GM18951 (cell line): Measurements from ENCODE around the gene ADCY3.

Experiments
- POLR2A ChIP-seq: IDR thresholded peaks from 4 replicates; pipeline ENCODE4 v1.6.1; 2011; ENCODE audit warnings: mild to moderate bottlenecking; ENCODE audit not compliant: insufficient read length, insufficient read depth; ENCODE audit errors: extremely low read depth
- in situ Hi-C: fragments of 300-500 bp; cut with MboI; formaldehyde crosslinking; loops from one replicate; pipeline ENCODE4 v1.12.0; 2022; ENCODE audit warnings: low sequenced_read_pairs, mixed read lengths, inconsistent platforms; ENCODE audit not compliant: unreplicated experiment

The ADCY3 gene

GRCh38 chr2:24919506-24920097 lies 435 bp downstream of the ADCY3 start:
- no peak for TF ChIP-seq POLR2A

DNA sequence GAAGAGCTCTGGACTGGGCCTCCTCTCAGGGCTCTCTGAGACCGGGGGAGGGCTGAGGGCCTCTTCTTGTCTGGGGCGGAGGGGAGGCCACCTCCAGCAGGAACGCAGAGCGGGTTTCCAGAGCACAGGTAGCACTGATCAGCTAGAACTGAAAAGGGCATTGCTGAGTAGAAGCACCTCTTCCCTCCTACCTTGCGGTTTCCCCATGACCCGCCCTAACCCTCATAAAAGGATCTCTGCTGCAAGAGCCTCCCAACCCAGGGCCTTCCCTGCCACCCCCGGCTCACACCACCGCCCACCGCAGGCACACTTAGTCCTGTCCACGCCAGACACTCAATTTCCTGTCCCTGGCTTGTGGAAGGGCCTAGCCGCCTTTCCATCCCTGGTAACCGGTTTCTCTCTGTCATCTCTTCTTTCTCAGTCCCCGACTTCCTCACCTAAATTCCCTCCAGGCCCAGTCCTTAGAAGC lies 966 bp downstream of the ADCY3 start:
- in situ Hi-C loops: no loop called here
- TF ChIP-seq POLR2A: no peak

More at GRCh38 chr2:24919506-24920097, 435 bp downstream of the ADCY3 start:
- in situ Hi-C loops: no loop called here

GRCh38 chr2:24918326-24919036 lies 1.6 kb downstream of the ADCY3 start:
- in situ Hi-C loops: no loop called here
- TF ChIP-seq POLR2A: no peak

DNA sequence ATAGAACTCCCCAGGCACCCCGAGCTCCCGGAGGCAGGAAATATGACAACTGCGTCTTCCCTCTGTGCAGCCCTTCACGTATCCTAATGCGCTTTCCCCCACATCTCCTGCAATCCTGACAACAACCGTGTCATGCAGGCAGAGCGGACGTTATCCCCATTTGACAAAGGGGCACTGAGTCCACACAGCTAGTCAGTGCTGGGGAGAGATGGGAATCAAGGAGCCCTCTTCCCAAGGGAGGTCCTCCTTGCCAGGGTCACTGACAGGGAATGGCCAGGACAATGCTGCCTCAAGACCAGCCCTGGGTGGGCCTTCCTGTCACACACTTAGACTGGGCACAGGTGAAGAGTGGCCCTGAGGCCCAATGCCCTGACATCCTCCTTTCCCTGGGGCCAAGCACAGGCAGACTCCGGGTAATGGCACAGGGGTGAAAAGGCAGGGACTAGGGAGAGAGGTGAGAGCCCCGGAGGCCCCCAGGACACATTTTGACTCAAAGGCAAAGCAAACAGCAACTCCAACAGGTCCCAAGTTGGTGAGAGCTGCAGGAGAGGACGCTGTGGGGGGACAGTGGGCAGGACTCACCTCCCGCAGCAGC lies 2.2 kb downstream of the ADCY3 start:
- TF ChIP-seq POLR2A: no peak
- in situ Hi-C loops: no loop called here

DNA sequence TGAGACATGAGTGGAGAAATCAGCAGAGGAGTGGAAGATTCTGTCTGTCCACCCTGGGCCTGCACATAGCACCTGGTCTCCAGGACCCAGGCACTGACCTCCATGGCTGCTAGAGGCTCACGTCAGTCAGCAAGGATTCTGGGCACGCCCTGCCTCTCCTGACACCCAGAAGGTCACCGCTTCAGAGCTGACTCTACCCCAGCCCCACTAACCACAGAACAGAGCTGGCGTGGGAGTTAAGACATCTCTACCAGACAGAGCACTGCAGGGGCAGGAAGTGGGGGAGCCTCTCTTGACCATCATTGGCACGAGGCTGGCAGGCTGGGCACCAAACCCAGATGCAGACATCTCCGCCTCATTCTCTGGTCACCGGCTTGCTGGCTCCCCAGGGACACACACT lies 3.0 kb downstream of the ADCY3 start:
- no peak for TF ChIP-seq POLR2A
- in situ Hi-C loops: no loop called here

GRCh38 chr2:24915796-24916195 lies 4.2 kb downstream of the ADCY3 start:
- in situ Hi-C loops: no loop called here
- TF ChIP-seq POLR2A: no peak

DNA sequence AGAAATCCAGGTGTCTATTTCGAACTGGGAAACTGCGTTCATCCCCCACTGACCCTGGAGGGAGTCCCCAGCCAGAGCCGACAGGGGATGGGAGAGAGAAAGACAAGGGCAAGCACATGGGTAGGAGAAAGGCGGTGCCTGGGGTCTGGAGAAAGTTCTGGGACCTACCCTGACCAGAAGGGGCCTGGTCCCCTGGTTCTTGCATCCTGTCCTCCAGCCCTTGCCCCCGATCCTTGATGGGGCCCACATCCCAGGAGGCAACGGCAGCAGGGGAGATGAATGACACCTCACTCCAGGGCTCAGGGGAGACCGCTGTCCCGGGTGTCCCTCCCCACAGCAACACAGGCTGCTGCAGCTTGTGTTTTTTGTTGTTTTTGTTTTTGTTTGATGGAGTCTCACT lies 4.9 kb downstream of the ADCY3 start:
- no peak for TF ChIP-seq POLR2A
- in situ Hi-C loops: no loop called here

DNA sequence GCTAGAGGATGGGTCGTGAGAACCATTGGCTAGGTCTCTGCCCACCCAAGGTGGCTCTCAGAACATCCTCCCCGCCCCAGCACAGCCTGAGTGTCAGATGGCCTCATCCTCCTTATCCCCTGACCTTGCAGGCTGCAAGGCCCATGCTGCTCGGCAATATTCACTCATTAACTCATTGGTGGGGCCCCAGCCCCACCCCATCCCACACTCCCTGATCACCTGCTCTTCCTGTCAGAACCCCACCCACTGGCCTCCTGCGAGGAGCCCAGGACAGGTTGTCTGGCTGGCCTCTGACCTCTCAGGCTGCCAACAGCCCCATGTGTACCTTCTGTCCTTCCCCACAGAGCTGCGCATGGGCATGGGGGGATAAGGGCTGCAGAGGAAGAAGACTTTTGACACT lies 5.3 kb downstream of the ADCY3 start:
- TF ChIP-seq POLR2A: no peak
- in situ Hi-C loops: no loop called here

GRCh38 chr2:24913911-24914310 lies 6.1 kb downstream of the ADCY3 start:
- TF ChIP-seq POLR2A: no peak
- in situ Hi-C loops: no loop called here

GRCh38 chr2:24912986-24913385 lies 7.1 kb downstream of the ADCY3 start:
- in situ Hi-C loops: no loop called here
- no peak for TF ChIP-seq POLR2A

DNA sequence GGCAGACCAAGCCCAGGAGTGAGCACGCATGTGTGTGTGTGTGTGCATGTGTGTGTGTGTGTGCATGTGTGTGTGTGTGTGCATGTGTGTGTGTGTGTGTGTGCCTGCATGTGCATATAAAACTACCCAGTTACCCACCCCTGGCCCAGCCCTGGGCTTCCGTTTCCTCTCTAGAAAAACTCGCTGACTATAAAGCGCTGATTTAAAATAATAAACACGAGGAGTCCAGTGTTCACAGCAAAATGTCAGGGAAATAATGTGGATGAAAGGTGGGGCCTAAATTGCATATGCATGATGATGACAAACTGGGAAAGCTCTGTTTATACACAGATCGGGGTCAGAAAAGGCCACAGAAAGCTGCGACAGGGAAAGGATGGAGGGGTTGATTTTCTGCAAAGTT lies 7.5 kb downstream of the ADCY3 start:
- in situ Hi-C loops: no loop called here
- TF ChIP-seq POLR2A: no peak

DNA sequence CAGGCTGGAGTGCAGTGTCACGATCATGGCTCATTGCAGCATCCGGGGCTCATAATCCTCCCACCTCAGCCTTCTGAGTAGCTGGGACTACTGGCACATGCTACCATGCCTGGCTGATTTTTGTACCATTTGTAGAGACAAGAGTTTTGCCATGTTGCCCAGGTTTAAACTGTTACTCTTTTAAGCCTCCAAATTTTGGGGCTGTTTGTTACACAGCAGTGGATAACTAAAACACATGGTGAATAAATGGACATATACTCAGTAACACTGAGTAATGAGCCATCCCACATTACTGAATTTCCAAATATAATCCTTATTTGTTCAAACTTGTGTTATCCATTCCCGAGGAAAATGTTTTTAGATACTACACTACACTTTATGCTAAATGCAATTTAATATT lies 9.8 kb downstream of the ADCY3 start:
- TF ChIP-seq POLR2A: no peak
- in situ Hi-C loops: no loop called here

- TF ChIP-seq POLR2A: no peak
- in situ Hi-C loops: no loop called here
These were observed 10.4 kb downstream of the ADCY3 start for GRCh38 chr2:24909555-24910177.
